Measurements from ENCODE around the gene NCAM1.
"Not testable (repeated sequence)": the region's sequence is repeated elsewhere in the genome, so short reads cannot be mapped to it uniquely, and the experiment has no call there.

NCAM1 gene

GRCh38 chr11:113048820-113049768, 87.9 kb downstream of the NCAM1 start:
- peak; percentile 51 for DNase-seq (ENCODE audit: low read depth)

GRCh38 chr11:113053042-113053441, 91.8 kb downstream of the NCAM1 start:
- DNase-seq (ENCODE audit: low read depth); H3K4me3 ChIP-seq (replicated peaks; ENCODE audit: low read depth, low read length): not testable (repeated sequence)

More at GRCh38 chr11:113048820-113049768, 87.9 kb downstream of the NCAM1 start:
- TF ChIP-seq CTCF (IDR thresholded peaks at IDR 0.05; ENCODE audit: low read length, missing control alignments), result no peak
- H3K4me3 ChIP-seq (replicated peaks; ENCODE audit: low read depth, low read length), result no peak overlapping the region

- no peak for DNase-seq (ENCODE audit: low read depth)
- no peak overlapping the region for H3K4me3 ChIP-seq (replicated peaks; ENCODE audit: low read depth, low read length)
- no peak for TF ChIP-seq CTCF (IDR thresholded peaks at IDR 0.05; ENCODE audit: low read length, missing control alignments)
Measured at GRCh38 chr11:113057038-113057437, 95.8 kb downstream of the NCAM1 start.

- H3K4me3 ChIP-seq (replicated peaks; ENCODE audit: low read depth, low read length), result no peak overlapping the region
- no peak for DNase-seq (ENCODE audit: low read depth)
- no peak for TF ChIP-seq CTCF (IDR thresholded peaks at IDR 0.05; ENCODE audit: low read length, missing control alignments)
Measured at GRCh38 chr11:113059548-113059947, 98.3 kb downstream of the NCAM1 start.

- no peak for DNase-seq (ENCODE audit: low read depth)
- no peak for TF ChIP-seq CTCF (IDR thresholded peaks at IDR 0.05; ENCODE audit: low read length, missing control alignments)
- H3K4me3 ChIP-seq (replicated peaks; ENCODE audit: low read depth, low read length), result no peak overlapping the region
Measured at GRCh38 chr11:113065330-113065729, 104.1 kb downstream of the NCAM1 start.

- DNase-seq (ENCODE audit: low read depth), result no peak
- no peak overlapping the region for H3K4me3 ChIP-seq (replicated peaks; ENCODE audit: low read depth, low read length)
- TF ChIP-seq CTCF (IDR thresholded peaks at IDR 0.05; ENCODE audit: low read length, missing control alignments), result no peak
Measured at GRCh38 chr11:113072237-113072858, 111.1 kb downstream of the NCAM1 start.

- no peak overlapping the region for H3K4me3 ChIP-seq (replicated peaks; ENCODE audit: low read depth, low read length)
- no peak for DNase-seq (ENCODE audit: low read depth)
- TF ChIP-seq CTCF (IDR thresholded peaks at IDR 0.05; ENCODE audit: low read length, missing control alignments), result no peak
Measured at GRCh38 chr11:113073290-113073953, 112.2 kb downstream of the NCAM1 start.
